ENCODE results near the gene TXLNG. TPM values are rescaled to one million over a fixed set of nuclear protein-coding genes. Genes with fewer than 3 reads are reported as not detected.

Gene TXLNG
- total and polyA plus RNA-seq, 2 of the 13 experiments (the other 11 are each of a cell fraction or from before 2014, with no cell fraction given), result 13.1 to 15.5 TPM

DNA sequence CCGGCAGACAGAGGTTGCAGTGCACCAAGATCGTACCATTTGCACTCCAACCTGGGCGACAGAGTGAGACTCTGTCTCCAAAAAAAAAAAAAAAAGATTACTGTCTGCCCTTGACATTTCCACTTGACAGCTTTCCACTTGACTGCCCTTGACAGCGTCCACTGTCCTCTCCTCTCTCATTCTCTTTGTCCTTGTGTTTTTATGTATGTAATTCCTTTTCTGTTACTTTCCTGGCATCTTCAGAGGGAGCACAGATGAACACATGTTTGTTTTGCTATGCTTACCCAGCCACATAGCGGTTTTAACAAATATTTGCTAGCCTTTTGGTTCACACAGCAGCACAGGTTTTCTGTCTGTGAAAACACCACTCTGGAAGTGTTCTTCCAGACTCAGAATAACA, 40.6 kb upstream of the TXLNG start (continued):
- TF ChIP-seq, protein P1, sequence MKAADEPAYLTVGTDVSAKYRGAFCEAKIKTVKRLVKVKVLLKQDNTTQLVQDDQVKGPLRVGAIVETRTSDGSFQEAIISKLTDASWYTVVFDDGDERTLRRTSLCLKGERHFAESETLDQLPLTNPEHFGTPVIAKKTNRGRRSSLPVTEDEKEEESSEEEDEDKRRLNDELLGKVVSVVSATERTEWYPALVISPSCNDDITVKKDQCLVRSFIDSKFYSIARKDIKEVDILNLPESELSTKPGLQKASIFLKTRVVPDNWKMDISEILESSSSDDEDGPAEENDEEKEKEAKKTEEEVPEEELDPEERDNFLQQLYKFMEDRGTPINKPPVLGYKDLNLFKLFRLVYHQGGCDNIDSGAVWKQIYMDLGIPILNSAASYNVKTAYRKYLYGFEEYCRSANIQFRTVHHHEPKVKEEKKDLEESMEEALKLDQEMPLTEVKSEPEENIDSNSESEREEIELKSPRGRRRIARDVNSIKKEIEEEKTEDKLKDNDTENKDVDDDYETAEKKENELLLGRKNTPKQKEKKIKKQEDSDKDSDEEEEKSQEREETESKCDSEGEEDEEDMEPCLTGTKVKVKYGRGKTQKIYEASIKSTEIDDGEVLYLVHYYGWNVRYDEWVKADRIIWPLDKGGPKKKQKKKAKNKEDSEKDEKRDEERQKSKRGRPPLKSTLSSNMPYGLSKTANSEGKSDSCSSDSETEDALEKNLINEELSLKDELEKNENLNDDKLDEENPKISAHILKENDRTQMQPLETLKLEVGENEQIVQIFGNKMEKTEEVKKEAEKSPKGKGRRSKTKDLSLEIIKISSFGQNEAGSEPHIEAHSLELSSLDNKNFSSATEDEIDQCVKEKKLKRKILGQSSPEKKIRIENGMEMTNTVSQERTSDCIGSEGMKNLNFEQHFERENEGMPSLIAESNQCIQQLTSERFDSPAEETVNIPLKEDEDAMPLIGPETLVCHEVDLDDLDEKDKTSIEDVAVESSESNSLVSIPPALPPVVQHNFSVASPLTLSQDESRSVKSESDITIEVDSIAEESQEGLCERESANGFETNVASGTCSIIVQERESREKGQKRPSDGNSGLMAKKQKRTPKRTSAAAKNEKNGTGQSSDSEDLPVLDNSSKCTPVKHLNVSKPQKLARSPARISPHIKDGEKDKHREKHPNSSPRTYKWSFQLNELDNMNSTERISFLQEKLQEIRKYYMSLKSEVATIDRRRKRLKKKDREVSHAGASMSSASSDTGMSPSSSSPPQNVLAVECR (CRISPR knock-in tag; IDR thresholded peaks at IDR 0.05; ENCODE audit: borderline replicate concordance), result peak; percentile 21; the same call in 1 of the 2 replicates
- TF ChIP-seq SAP130 (CRISPR knock-in tag; IDR thresholded peaks at IDR 0.05; ENCODE audit: low read depth), result peak; percentile 79
- TF ChIP-seq ZNF33B (CRISPR knock-in tag; IDR thresholded peaks at IDR 0.05), result no peak
- TF ChIP-seq NCOA2 (CRISPR knock-in tag; IDR thresholded peaks at IDR 0.05), result peak; percentile 55; the same call in 1 of the 2 replicates
- TF ChIP-seq IRF2 (CRISPR knock-in tag; IDR thresholded peaks at IDR 0.05), result no peak
- no peak for TF ChIP-seq POLR2G (IDR thresholded peaks at IDR 0.05; ENCODE audit: low read depth, low read length)
- TF ChIP-seq, protein P2, sequence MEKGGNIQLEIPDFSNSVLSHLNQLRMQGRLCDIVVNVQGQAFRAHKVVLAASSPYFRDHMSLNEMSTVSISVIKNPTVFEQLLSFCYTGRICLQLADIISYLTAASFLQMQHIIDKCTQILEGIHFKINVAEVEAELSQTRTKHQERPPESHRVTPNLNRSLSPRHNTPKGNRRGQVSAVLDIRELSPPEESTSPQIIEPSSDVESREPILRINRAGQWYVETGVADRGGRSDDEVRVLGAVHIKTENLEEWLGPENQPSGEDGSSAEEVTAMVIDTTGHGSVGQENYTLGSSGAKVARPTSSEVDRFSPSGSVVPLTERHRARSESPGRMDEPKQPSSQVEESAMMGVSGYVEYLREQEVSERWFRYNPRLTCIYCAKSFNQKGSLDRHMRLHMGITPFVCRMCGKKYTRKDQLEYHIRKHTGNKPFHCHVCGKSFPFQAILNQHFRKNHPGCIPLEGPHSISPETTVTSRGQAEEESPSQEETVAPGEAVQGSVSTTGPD (CRISPR knock-in tag; IDR thresholded peaks at IDR 0.05), result no peak
- no peak for TF ChIP-seq ZNF703 (CRISPR knock-in tag; IDR thresholded peaks at IDR 0.05; ENCODE audit: borderline replicate concordance)
- peak; percentile 34; the same call in 1 of the 2 replicates for TF ChIP-seq HDAC2 (CRISPR knock-in tag; IDR thresholded peaks at IDR 0.05)
- TF ChIP-seq SP140L (CRISPR knock-in tag; IDR thresholded peaks at IDR 0.05; ENCODE audit: borderline replicate concordance), result no peak
- TF ChIP-seq ZNF331 (CRISPR knock-in tag; IDR thresholded peaks at IDR 0.05), result 0 out of 2 replicates have a peak, but pooled peaks have one; percentile 22
- TF ChIP-seq, protein P3, sequence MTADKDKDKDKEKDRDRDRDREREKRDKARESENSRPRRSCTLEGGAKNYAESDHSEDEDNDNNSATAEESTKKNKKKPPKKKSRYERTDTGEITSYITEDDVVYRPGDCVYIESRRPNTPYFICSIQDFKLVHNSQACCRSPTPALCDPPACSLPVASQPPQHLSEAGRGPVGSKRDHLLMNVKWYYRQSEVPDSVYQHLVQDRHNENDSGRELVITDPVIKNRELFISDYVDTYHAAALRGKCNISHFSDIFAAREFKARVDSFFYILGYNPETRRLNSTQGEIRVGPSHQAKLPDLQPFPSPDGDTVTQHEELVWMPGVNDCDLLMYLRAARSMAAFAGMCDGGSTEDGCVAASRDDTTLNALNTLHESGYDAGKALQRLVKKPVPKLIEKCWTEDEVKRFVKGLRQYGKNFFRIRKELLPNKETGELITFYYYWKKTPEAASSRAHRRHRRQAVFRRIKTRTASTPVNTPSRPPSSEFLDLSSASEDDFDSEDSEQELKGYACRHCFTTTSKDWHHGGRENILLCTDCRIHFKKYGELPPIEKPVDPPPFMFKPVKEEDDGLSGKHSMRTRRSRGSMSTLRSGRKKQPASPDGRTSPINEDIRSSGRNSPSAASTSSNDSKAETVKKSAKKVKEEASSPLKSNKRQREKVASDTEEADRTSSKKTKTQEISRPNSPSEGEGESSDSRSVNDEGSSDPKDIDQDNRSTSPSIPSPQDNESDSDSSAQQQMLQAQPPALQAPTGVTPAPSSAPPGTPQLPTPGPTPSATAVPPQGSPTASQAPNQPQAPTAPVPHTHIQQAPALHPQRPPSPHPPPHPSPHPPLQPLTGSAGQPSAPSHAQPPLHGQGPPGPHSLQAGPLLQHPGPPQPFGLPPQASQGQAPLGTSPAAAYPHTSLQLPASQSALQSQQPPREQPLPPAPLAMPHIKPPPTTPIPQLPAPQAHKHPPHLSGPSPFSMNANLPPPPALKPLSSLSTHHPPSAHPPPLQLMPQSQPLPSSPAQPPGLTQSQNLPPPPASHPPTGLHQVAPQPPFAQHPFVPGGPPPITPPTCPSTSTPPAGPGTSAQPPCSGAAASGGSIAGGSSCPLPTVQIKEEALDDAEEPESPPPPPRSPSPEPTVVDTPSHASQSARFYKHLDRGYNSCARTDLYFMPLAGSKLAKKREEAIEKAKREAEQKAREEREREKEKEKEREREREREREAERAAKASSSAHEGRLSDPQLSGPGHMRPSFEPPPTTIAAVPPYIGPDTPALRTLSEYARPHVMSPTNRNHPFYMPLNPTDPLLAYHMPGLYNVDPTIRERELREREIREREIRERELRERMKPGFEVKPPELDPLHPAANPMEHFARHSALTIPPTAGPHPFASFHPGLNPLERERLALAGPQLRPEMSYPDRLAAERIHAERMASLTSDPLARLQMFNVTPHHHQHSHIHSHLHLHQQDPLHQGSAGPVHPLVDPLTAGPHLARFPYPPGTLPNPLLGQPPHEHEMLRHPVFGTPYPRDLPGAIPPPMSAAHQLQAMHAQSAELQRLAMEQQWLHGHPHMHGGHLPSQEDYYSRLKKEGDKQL (CRISPR knock-in tag; IDR thresholded peaks at IDR 0.05; ENCODE audit: low read depth), result peak; percentile 39; the same call in 1 of the 2 replicates
- TF ChIP-seq ZSCAN25 (CRISPR knock-in tag; IDR thresholded peaks at IDR 0.05), result no peak
- no peak for TF ChIP-seq CAMTA2 (CRISPR knock-in tag; IDR thresholded peaks at IDR 0.05; ENCODE audit: borderline replicate concordance)
- TF ChIP-seq, protein P4, sequence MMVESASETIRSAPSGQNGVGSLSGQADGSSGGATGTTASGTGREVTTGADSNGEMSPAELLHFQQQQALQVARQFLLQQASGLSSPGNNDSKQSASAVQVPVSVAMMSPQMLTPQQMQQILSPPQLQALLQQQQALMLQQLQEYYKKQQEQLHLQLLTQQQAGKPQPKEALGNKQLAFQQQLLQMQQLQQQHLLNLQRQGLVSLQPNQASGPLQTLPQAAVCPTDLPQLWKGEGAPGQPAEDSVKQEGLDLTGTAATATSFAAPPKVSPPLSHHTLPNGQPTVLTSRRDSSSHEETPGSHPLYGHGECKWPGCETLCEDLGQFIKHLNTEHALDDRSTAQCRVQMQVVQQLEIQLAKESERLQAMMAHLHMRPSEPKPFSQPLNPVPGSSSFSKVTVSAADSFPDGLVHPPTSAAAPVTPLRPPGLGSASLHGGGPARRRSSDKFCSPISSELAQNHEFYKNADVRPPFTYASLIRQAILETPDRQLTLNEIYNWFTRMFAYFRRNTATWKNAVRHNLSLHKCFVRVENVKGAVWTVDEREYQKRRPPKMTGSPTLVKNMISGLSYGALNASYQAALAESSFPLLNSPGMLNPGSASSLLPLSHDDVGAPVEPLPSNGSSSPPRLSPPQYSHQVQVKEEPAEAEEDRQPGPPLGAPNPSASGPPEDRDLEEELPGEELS (CRISPR knock-in tag; IDR thresholded peaks at IDR 0.05), result peak; percentile 41
- TF ChIP-seq, protein P5, sequence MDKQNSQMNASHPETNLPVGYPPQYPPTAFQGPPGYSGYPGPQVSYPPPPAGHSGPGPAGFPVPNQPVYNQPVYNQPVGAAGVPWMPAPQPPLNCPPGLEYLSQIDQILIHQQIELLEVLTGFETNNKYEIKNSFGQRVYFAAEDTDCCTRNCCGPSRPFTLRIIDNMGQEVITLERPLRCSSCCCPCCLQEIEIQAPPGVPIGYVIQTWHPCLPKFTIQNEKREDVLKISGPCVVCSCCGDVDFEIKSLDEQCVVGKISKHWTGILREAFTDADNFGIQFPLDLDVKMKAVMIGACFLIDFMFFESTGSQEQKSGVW (CRISPR knock-in tag; IDR thresholded peaks at IDR 0.05; ENCODE audit: borderline replicate concordance), result no peak
